ENCODE data around the gene DDX42. TPM values are rescaled to one million over a fixed set of nuclear protein-coding genes. Genes with fewer than 3 reads are reported as not detected.
A peak's percentile ranks its signal among the peaks of the same experiment; 100 is the strongest.

Gene DDX42
- total and polyA plus RNA-seq, 12 donors, result 45.0 to 109 (median 85.2) TPM

GRCh38 chr17:63835167-63835720 lies 61.3 kb downstream of the DDX42 start:
- no peak overlapping the region for H3K4me3 ChIP-seq
- peaks cover 28 to 41% of the 10 kb centered on the region in 2 donors for H3K4me1 ChIP-seq (replicated peaks in 1 of 2)
- H3K27ac ChIP-seq, result peak overlapping the region in 1 of 5 donors; percentile 30
- no peaks in the 10 kb centered on the region for H3K9me3 ChIP-seq (replicated peaks in 1 of 3)
- WGBS, 4 donors, result 79 to 95% (median 83%) methylated on average over 8 to 9 of the region's 9 CpGs
- no peaks in the 10 kb centered on the region for H3K27me3 ChIP-seq
- H3K36me3 ChIP-seq (replicated peaks in 1 of 2), result peaks cover 0 to 69% of the 10 kb centered on the region in 2 donors
- intact Hi-C loops (cut with DNase I), result no loop called here
- no peak for DNase-seq
- no peak for TF ChIP-seq POLR2A (IDR thresholded peaks at IDR 0.05)
- TF ChIP-seq, protein P1, sequence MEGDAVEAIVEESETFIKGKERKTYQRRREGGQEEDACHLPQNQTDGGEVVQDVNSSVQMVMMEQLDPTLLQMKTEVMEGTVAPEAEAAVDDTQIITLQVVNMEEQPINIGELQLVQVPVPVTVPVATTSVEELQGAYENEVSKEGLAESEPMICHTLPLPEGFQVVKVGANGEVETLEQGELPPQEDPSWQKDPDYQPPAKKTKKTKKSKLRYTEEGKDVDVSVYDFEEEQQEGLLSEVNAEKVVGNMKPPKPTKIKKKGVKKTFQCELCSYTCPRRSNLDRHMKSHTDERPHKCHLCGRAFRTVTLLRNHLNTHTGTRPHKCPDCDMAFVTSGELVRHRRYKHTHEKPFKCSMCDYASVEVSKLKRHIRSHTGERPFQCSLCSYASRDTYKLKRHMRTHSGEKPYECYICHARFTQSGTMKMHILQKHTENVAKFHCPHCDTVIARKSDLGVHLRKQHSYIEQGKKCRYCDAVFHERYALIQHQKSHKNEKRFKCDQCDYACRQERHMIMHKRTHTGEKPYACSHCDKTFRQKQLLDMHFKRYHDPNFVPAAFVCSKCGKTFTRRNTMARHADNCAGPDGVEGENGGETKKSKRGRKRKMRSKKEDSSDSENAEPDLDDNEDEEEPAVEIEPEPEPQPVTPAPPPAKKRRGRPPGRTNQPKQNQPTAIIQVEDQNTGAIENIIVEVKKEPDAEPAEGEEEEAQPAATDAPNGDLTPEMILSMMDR (IDR thresholded peaks at IDR 0.05), result no peak

GRCh38 chr17:63836811-63837210 lies 62.8 kb downstream of the DDX42 start:
- 96 to 98% (median 96%) methylated on average over 6 to 7 of the region's 7 CpGs for WGBS, 4 donors
- Histone ChIP-seq H3K27me3 (no peaks in the 10 kb centered on the region), H3K9me3 (replicated peaks in 1 of 3) (no peaks in the 10 kb centered on the region), H3K36me3 (replicated peaks in 1 of 2) (peaks cover 0 to 53% of the 10 kb centered on the region in 2 donors), H3K4me3 (no peak overlapping the region), H3K27ac (peak overlapping the region in 2 of 5 donors; percentile 80 to 90), H3K4me1 (replicated peaks in 1 of 2) (peaks cover 44 to 55% of the 10 kb centered on the region in 2 donors)
- TF ChIP-seq POLR2A (IDR thresholded peaks at IDR 0.05), result no peak
- TF ChIP-seq, protein P1 (IDR thresholded peaks at IDR 0.05), result no peak
- intact Hi-C loops (cut with DNase I), result no loop called here
- DNase-seq, result peak in 1 of 7 donors; percentile 14

DNA sequence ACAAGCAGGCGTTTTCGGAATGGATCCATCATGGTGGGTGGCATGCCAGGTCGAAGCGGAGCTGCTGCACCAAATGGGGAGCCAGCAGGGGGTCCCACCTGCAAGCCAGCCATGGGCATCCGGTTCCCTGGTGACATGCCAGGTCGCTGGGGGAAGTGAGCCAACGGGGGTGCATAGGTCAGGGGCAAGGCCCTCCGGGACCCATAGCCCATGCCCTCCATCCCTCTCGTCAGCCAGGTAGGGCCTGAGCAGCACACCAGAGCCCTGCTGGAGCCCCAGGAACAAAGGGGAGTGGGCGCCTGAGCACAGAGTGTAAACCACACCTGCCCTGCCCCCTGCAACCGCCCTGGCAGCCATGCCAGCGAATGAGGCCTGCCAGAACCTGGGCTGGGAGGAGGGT lies 63.5 kb downstream of the DDX42 start:
- Histone ChIP-seq H3K4me1 (replicated peaks in 1 of 2) (peaks cover 44 to 55% of the 10 kb centered on the region in 2 donors), H3K27me3 (no peaks in the 10 kb centered on the region), H3K9me3 (replicated peaks in 1 of 3) (no peaks in the 10 kb centered on the region), H3K36me3 (replicated peaks in 1 of 2) (peaks cover 0 to 47% of the 10 kb centered on the region in 2 donors), H3K4me3 (no peak overlapping the region), H3K27ac (peak overlapping the region in 3 of 5 donors; percentile 79 to 90 (median 80))
- peak in 2 of 7 donors; percentile 23 to 59 for DNase-seq
- WGBS, 4 donors, result 74 to 86% (median 79%) methylated on average over 4 to 12 of the region's 12 CpGs
- no peak for TF ChIP-seq POLR2A (IDR thresholded peaks at IDR 0.05)
- intact Hi-C loops (cut with DNase I), result no loop called here

- H3K4me3 ChIP-seq, result peak overlapping the region in 1 of 4 donors; percentile 35
- WGBS, 4 donors, result 0 to 70% (median 70%) methylated on average over 1 to 5 of the region's 5 CpGs
- peak overlapping the region in 4 of 5 donors; percentile 79 to 92 (median 85) for H3K27ac ChIP-seq
- H3K9me3 ChIP-seq (replicated peaks in 1 of 3), result no peaks in the 10 kb centered on the region
- peaks cover 0 to 41% of the 10 kb centered on the region in 2 donors for H3K36me3 ChIP-seq (replicated peaks in 1 of 2)
- peaks cover 44 to 55% of the 10 kb centered on the region in 2 donors for H3K4me1 ChIP-seq (replicated peaks in 1 of 2)
- H3K27me3 ChIP-seq, result no peaks in the 10 kb centered on the region
- intact Hi-C loops (cut with DNase I), result no loop called here
- TF ChIP-seq, protein P1 (IDR thresholded peaks at IDR 0.05), result no peak
- TF ChIP-seq POLR2A (IDR thresholded peaks at IDR 0.05), result no peak
- peak in 2 of 7 donors; percentile 21 to 57 for DNase-seq
These were observed 64.1 kb downstream of the DDX42 start for GRCh38 chr17:63837962-63838600.
